HG02610 (cell line): ENCODE data around the gene GFPT2.

Source experiments
- ATAC-seq: cut with Tn5 transposase; IDR thresholded peaks from one replicate; pipeline ENCODE4 v1.9.1; 2021; ENCODE audit warnings: mild to moderate bottlenecking, moderate library complexity; ENCODE audit not compliant: unreplicated experiment

Gene GFPT2

GRCh38 chr5:180379355-180380070 lies 26.4 kb upstream of the GFPT2 start:
- ATAC-seq, result no peak

- ATAC-seq, result no peak
Observed at GRCh38 chr5:180378438-180379344, 25.6 kb upstream of the GFPT2 start.

- no peak for ATAC-seq
Observed at GRCh38 chr5:180377556-180378197, 24.5 kb upstream of the GFPT2 start.

GRCh38 chr5:180376511-180376910 lies 23.4 kb upstream of the GFPT2 start:
- no peak for ATAC-seq

- ATAC-seq, result no peak
Observed at GRCh38 chr5:180375955-180376354, 22.8 kb upstream of the GFPT2 start.

- no peak for ATAC-seq
Observed at GRCh38 chr5:180375291-180375690, 22.2 kb upstream of the GFPT2 start.

GRCh38 chr5:180373870-180374269 lies 20.7 kb upstream of the GFPT2 start:
- ATAC-seq, result no peak

GRCh38 chr5:180373454-180373853 lies 20.3 kb upstream of the GFPT2 start:
- no peak for ATAC-seq

- ATAC-seq, result no peak
Observed at GRCh38 chr5:180371949-180372348, 18.8 kb upstream of the GFPT2 start.

- ATAC-seq, result no peak
Observed at GRCh38 chr5:180370861-180371641, 17.9 kb upstream of the GFPT2 start.

- no peak for ATAC-seq
Observed at GRCh38 chr5:180367991-180368390, 14.9 kb upstream of the GFPT2 start.

GRCh38 chr5:180367300-180367699 lies 14.2 kb upstream of the GFPT2 start:
- no peak for ATAC-seq

GRCh38 chr5:180366326-180366725 lies 13.2 kb upstream of the GFPT2 start:
- ATAC-seq, result no peak

- no peak for ATAC-seq
Observed at GRCh38 chr5:180365829-180366228, 12.7 kb upstream of the GFPT2 start.

- ATAC-seq, result no peak
Observed at GRCh38 chr5:180364306-180364856, 11.2 kb upstream of the GFPT2 start.

GRCh38 chr5:180360078-180360957 lies 7.2 kb upstream of the GFPT2 start:
- ATAC-seq, result no peak

- no peak for ATAC-seq
Observed at GRCh38 chr5:180358694-180359093, 5.6 kb upstream of the GFPT2 start.

GRCh38 chr5:180358179-180358578 lies 5.0 kb upstream of the GFPT2 start:
- ATAC-seq, result no peak

GRCh38 chr5:180354966-180355365 lies 1.8 kb upstream of the GFPT2 start:
- ATAC-seq, result no peak
